COLO668 (cell line): Measurements from ENCODE around the gene ENOX1.

Experiments
- DNase-seq: peaks from one replicate; lab custom pipeline; 2025; ENCODE audit not compliant: unreplicated experiment; lab: John Stamatoyannopoulos, UW

The ENOX1 gene

DNA sequence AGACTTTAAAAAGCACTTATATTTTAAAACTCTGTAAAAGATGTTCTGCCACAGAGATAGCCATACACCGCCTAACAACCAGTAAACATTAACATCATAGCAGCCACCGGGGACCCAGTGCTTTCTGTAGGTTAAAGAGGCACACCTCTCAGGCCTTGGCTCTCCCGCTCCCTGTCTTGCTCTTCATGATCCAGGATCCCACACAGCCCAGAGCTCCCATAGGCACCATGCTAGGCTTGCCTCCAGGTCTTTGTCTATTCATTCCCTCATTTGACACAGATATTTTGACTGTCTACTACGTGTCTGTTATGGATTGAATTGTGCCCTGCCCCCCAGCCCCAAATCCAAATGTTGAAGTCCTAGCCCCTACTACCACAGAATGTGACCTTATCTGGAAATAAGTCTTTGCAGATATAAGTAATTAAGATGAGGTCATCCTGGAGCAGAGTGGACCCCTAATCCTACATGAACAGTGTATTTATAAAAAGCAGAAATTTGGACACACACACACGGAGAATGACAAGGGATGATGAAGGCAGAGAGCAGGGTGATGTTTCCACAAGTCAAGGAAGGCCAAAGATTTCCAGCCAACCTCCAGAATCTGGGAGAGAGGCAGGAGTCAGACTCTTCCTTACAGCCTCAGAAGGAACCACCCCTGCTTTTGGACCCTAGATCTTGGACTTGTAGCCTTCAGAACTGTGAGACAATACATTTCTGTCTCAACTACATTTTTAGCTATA, 490.8 kb downstream of the ENOX1 start:
- DNase-seq = no peak

DNA sequence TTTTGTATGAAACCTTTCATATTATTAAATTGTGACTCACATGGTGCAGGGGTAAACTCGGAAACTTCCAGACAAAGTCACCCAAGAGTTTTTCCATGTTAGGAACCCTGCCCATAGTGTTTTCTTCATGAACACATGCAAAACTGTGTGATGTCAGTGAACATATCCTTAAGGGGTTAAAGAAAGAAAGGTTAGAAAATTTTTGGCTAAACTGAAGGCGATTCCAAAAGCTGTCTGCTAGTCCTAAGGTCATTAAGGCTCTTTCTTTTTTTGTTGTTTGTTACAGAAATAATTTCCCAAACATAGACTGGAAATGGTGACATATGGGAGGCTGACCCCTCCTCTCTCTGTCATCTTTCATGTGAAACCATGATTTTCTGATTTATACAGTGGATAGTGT, 491.5 kb downstream of the ENOX1 start:
- no peak for DNase-seq

DNA sequence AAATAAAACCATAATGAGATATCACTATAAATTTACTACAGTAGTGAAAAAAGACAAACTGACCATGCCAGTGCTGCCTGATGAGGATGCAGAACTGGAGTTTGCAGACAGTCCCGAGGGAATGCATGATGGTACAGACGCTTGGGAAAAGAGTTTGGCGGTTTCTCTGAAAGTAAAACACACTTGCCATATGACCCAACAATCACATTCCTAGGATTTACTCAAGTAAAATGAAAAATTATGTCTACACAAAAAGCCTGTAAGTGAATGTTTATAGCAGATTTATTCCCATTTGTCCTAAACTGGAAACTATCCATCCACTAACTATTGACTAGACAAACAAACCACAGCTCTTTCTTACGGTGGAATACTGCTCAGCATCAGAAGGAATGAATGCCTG, 492.4 kb downstream of the ENOX1 start:
- DNase-seq = no peak

DNA sequence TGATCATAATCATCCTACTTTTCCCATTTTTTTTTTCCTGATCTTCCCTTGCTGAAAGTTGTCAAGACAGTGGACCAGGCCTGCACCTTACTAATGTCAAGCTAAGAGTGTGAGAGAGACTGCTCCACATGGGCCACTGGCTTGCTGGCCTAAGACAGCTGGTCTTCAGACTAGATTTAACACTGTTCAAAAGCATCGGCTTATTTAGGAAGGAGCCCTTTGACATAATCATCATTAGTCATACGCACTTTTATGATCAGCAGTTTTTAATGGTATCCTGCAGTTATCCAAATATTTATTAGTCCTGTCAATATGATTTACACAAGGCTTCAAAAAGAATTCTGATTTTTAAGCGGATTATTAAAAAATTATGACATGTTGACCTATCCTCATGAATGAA, 492.8 kb downstream of the ENOX1 start:
- no peak for DNase-seq

DNA sequence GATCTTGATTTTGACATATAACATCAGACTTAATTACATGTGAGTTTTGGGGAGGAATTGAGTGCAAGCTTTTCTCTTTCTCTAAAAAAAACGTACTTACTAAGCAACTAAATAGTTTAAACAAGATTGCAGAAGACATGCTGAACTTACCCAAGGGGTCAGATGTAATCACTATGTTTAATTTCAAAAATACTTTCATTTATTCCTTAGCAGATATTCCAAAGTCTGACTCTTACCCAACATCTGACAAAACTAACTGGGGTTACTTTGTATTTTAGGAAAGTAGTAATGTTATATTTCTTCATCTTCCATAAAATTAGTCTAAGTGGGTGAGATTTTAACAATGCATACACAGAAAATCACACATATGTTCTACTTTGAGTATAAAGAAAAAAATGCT, 493.2 kb downstream of the ENOX1 start:
- no peak for DNase-seq

DNA sequence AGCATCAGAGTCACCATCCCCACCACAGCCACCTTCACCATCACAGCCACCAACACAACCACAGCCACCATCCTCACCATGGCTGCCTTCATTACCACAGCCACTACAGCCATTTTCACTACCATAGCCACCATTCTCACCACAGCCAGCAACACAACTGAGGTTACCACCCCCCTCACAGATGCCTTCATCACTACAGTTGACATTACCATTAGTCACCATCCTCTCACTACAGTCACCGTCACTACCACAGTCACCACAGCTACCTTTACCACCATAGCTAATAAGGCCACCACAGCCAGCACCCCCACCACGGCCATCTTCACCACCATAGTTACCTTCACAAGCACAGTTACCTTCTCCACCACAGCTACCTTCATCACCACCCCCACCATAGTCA, 493.8 kb downstream of the ENOX1 start:
- no peak for DNase-seq

DNA sequence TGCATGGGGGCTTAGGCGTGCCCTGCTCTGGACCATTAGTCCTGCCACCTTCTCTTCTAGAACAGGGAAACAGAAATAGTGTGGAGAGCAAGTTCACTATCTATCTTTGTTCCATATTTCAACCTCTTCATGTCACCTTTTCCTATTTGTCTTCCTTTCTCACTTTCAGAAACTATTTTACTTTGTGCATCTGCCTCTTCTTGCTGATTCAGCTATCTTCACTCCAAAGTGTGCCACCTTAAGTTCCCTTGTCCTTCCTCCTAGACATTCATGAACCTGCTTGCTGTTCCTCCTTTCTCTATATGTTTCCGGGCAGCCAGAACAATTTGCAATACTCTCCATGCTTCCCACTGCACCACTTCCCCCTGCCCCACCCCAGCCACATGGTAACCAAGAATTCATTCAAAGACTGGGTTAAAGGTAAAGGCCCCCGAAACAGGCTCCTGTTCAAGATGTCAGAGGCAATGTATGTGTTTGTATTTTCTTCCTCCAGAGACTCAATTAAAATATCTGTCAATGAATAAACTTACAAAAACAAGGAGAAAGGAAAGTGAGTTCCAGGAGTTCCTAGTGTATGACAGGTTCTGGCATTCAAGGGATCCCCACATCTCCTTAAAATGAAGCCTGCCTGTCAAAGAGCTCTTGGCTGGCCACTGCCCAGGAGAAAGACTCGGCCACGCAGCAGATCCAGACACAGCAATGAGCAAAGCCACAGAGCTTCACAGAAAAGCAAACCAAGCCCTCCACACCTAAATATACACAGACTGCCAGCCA, 495.3 kb downstream of the ENOX1 start:
- no peak for DNase-seq

DNA sequence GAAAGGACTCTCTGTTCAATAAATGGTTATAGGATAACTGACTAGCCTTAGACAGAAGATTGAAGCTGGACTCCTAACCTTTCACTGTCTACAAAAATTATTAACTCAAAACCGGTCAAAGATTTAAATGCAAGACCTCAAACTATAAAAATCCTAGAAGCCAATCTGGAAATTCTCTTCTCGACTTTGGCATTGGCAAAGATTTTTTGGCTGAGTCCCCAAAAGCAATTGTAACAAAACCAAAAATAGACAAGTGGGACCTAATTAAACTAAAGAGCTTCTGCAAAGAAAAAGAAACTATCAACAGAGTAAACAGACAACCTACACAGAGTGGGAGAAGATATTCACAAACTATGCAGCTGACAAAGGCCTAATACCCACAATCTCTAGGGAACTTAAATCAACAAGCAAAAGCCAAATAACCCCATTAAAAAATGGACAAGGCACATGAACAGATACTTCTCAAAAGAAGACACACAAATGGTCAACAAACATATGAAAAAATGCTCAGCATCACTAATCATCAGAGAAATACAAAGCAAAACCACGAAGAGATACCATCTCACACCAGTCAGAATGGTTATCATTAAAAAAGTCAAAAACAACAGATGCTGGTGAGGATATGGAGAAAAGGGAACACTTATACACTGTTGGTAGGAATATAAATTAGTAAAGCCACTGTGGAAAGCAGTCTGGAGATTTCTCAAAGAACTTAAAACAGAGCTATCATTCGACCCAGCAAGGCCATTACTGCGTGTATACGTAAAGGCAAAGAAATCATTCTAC, 497.1 kb downstream of the ENOX1 start:
- no peak for DNase-seq

DNA sequence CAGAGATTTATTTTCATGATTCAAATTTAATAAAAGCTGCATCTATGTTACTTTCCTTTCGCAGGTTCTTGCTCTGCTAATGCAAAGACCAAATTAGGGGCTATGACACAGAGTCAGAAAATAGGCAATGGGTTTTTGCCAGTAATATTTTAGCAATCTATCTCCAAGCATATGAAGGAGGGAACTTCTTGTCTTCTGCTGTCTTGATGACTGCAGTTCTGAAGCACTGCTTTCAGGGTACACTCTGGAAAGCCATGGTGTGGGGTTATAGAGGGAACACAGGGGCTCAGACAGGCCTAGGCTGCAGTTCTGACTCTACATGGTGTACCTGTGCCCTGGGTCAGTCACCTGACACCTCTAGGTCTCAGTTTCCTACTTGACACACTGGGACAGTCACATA, 500.0 kb downstream of the ENOX1 start:
- DNase-seq = no peak

DNA sequence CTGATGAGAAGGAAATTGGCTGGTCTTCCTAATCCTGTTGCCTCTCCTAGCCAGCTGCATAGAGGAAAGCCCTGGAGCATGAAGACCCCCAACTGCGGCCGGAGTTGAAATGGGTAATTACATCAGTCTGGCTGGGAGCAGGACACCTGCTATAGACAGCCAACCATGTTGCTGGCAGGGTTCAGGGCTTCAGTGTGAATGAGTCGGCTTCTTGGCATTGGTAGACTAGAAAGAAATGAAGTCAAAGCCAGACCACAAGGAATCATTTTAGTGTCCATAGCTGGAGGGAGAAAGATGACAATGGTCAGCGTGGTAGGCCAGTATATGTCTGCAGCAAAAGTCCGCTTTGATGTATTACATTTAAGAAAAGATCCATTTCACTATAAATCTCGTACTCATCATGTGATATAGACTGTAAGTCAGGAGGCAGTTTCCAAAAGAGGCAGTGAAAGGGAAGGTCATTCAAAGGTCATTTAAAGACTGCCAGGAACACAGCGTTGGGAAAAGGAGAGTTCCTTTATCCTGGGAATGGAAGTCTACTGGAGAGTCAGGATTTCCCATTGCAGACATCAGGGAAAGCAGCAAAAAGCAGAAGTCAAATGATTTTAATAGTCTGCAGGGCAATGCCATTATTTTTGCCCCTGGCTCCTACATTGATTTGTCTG, 500.7 kb downstream of the ENOX1 start:
- DNase-seq = no peak

DNA sequence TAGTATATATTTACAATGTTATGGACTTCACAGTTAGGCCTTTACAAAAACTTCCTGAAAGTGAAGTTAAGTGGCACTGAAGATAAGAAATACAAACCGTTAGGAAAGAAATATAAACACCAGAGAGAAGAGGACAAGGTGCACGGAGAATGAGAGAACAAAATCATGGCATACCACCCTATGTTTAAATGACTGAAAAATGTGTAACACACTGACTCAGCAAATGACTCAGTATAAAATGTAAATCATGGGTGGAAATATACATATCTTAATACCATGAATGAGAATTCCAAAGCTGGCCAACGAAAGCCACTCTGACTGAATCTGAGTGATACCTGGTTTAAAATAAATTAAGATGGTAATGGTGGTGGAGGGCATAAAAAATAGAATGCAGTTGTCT, 502.6 kb downstream of the ENOX1 start:
- no peak for DNase-seq

DNA sequence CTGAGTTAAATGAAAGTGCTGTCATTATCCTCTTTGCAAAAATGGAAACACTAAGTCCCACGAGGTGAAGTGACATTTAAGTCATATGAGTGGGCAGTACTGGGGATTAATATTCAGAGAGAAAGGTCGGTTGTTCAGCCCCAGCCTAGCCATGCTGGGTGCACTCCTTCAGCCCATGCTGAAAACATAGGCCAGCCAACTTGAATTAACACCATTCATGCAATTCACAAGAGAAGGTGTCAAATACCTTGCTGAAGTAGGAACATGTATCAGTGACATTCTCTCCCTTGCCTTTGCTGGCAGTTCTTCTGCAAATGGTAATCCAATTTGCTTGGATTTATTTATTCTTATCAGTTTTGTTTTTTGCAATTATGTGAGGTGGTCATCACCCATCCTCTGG, 507.1 kb downstream of the ENOX1 start:
- DNase-seq = no peak

DNA sequence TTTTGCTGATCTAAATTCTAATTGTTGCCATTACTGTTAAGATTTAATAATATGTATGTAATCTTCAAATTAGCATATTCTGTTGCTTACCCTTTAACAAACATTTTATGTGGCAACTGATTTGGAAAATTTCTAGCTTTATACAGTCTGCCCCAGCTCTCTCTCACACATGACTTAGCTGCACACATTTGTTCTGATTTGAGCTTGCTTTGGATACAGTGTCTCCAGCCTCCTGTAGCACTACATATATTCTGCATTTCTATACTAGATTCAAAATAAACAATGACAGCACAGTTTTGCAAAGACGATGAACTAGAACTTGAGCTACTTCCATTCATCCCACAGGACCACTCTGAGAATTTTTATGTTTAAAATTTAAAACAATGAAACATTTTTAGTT, 508.6 kb downstream of the ENOX1 start:
- no peak for DNase-seq

DNA sequence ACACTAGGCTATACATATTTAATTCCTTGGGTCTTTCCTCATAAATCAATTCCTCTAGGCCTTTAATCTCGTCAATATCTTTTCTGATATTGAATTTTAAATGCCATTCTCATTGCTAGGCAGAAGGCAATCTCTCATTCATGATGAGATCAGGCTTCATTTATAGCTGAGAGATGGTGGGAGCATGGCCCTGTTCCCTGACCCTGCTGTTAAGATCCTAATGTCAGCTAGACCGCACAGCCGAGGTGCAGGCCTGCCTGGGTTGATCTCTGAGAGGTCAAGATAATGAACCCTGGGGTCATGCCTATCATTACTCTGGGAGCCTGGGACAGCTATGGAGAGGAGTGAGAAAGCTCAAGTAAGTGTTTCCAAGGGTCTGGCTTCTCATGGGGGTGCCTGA, 509.6 kb downstream of the ENOX1 start:
- DNase-seq = no peak

DNA sequence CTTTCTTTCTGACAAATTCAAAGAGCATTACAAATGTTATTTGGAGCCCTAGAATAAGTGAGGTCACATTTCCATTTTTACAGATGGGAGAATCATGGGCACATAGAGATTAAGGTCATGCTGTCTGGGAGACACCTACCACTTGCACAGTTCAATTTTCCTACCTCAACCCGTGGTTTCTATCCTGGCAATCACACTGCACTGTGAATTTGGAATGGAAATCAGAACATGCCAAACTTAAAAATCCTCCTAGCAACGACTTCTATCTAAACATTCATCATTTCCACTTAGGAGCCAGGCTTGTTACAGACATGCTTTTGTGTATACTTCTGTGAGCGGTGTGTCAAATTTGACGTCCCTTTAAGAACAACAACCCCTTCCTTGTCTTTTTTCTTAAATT, 511.9 kb downstream of the ENOX1 start:
- no peak for DNase-seq

DNA sequence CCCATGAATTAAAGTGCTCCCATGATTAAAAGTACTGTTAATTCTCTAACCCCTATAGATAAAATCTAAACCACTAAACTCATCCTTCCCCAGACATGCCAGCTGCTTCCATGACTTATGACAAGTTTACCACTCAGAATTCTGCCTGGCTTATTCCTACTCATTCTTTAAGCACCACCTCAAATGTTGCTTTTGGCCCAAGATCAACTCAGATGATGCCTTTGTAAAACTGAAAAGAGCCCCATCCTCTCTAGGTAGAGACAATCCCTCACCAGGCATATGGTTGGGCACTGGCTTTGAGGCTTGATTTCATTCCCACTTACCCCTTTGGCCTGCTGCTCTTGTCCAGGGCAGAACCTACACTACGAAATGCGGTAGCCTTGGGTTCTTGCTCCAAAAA, 513.4 kb downstream of the ENOX1 start:
- DNase-seq = no peak

DNA sequence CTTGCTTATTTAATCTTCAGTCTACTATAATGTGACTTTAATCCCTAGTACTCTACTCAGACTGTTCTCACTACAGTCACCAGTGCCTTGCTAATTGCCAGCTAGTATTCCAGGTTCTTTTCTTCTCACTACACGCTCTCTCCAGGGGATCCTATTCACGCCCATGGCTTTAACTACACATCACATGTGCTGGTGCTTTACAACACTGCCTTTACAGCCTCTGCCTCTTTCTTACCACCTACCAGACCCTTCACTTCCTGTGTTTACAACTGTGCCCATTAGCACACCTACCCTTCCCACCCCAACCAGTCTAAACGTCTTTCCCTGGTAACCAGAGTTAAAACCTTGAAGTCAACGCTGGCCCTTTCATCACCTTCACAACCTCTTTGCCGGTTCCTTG, 513.9 kb downstream of the ENOX1 start:
- DNase-seq = no peak

DNA sequence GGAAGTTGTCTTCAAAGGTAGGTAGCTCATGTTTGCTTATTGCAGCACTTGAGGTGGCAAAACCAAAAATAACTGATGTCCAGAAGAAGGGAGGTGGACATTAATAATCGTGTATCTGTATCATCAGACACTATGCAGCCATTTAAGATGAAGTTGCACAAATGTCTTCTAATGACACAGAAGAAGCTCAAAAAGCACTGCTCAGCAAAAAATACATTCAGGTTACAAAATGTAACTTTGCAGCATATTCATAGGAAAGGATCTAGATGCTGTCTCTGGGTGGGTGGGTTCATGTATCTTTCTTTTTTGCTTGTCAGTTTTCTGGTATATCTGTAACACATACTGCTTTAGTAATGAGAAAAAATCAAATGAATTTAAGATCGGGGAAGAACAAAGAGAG, 515.6 kb downstream of the ENOX1 start:
- no peak for DNase-seq

DNA sequence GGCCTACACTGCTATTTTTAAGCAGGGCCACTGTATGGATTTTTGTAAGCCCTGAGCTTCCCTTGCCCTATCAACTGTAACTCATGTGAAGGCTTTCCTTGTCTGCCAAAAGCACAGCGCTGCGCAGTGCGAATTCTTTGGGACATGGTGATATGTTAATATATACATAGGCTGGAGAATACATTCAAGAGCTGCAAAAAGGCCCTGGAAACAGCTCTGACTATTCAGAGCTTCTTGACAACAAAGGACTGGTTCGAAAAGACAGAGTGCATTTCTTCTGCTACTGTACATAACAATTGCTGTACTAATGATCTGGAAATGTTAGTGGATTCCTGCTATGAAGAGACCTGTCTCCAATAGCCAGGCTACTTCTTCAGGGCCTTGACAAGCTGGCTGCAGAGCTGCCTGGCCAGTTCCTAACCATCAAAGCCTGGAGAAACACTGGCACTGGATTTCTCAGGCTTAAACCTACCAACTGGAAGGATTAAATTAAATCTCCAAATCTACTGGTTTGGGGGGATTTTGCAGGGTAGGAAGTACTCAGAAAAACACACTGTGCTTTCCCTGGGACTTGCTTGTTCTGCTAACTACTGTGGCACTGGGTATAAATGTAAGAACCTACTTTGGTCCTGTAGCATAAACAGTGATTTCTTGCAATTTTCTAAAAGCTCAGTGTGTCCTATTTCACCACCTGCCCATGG, 516.5 kb downstream of the ENOX1 start:
- DNase-seq = no peak

DNA sequence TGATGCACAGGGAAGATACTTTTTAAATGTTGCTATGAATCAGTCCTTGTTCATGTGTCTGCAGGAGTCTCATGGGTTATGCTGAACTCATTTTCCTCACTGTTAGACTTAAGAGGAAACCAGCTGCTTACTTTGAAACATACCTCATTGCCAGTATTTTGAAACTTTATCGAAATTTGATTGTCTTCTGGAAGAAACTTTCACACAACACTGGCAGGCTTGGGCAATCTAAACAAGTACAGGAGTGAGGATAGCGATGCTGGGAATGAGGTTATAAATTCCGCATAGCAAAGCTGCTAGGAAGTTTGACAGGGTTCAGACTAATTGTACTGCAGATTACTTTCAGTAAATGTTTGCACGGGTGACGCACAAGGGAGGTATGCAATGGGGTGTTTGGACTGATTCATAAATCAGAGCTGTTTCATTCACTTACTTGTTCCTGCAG, 517.7 kb downstream of the ENOX1 start:
- DNase-seq = no peak

DNA sequence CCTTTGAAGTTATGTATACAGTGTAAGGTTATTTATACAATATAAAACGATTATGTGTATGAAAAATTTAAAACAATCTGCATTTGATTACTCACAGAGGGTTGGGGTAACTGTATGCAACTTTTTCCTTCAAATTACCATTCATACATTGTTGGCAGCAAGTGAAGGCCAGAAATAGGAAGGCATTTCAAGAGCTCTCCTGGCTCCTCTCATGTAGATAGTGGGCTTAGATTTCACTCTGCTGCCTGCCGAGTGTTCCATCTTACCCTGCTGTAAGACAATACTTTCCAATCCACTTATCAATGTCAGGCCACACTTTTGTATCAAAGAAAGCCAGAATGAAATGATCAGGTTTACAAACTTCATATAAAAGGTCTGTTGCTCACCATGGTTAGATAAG, 518.1 kb downstream of the ENOX1 start:
- no peak for DNase-seq
